ENCODE measurements around the gene MEGF10.
"Not testable (repeated sequence)": the region's sequence is repeated elsewhere in the genome, so short reads cannot be mapped to it uniquely, and the experiment has no call there.

Gene MEGF10

GRCh38 chr5:127298656-127299055, 8.1 kb downstream of the MEGF10 start:
- Histone ChIP-seq H3K27me3 (ENCODE audit: control insufficient read depth, insufficient read depth, low read length) (no peaks in the 10 kb centered on the region), H3K9ac (ENCODE audit: low read length) (no peak overlapping the region), H3K9me3 (ENCODE audit: control insufficient read depth, insufficient read depth, low read depth, low read length) (no peaks in the 10 kb centered on the region), H3K4me1 (ENCODE audit: control insufficient read depth, insufficient read depth, low read length) (peaks cover 30% of the 10 kb centered on the region), H3K4me3 (ENCODE audit: low read depth, low read length) (no peak overlapping the region), H3K27ac (ENCODE audit: low read depth, low read length) (no peak overlapping the region), H3K36me3 (ENCODE audit: control insufficient read depth, insufficient read depth, low read length) (no peaks in the 10 kb centered on the region)

- Histone ChIP-seq H3K27me3 (ENCODE audit: control insufficient read depth, insufficient read depth, low read length) (no peaks in the 10 kb centered on the region), H3K9me3 (ENCODE audit: control insufficient read depth, insufficient read depth, low read depth, low read length) (no peaks in the 10 kb centered on the region), H3K4me3 (ENCODE audit: low read depth, low read length) (no peak overlapping the region), H3K36me3 (ENCODE audit: control insufficient read depth, insufficient read depth, low read length) (no peaks in the 10 kb centered on the region), H3K9ac (ENCODE audit: low read length) (no peak overlapping the region), H3K27ac (ENCODE audit: low read depth, low read length) (no peak overlapping the region), H3K4me1 (ENCODE audit: control insufficient read depth, insufficient read depth, low read length) (peaks cover 22% of the 10 kb centered on the region)
These were observed 9.1 kb downstream of the MEGF10 start for GRCh38 chr5:127299678-127300077.

- H3K4me3 ChIP-seq (ENCODE audit: low read depth, low read length): no peak overlapping the region
- H3K9ac ChIP-seq (ENCODE audit: low read length): no peak overlapping the region
These were observed 11.9 kb downstream of the MEGF10 start for GRCh38 chr5:127302509-127302908.

GRCh38 chr5:127303404-127303803, 12.8 kb downstream of the MEGF10 start:
- H3K9ac ChIP-seq (ENCODE audit: low read length): no peak overlapping the region
- no peaks in the 10 kb centered on the region for H3K27me3 ChIP-seq (ENCODE audit: control insufficient read depth, insufficient read depth, low read length)
- peaks cover 35% of the 10 kb centered on the region for H3K4me1 ChIP-seq (ENCODE audit: control insufficient read depth, insufficient read depth, low read length)
- H3K36me3 ChIP-seq (ENCODE audit: control insufficient read depth, insufficient read depth, low read length): no peaks in the 10 kb centered on the region
- no peak overlapping the region for H3K4me3 ChIP-seq (ENCODE audit: low read depth, low read length)
- H3K27ac ChIP-seq (ENCODE audit: low read depth, low read length): no peak overlapping the region
- no peaks in the 10 kb centered on the region for H3K9me3 ChIP-seq (ENCODE audit: control insufficient read depth, insufficient read depth, low read depth, low read length)

More at GRCh38 chr5:127302509-127302908, 11.9 kb downstream of the MEGF10 start:
- no peaks in the 10 kb centered on the region for H3K27me3 ChIP-seq (ENCODE audit: control insufficient read depth, insufficient read depth, low read length)
- H3K9me3 ChIP-seq (ENCODE audit: control insufficient read depth, insufficient read depth, low read depth, low read length): no peaks in the 10 kb centered on the region
- peaks cover 38% of the 10 kb centered on the region for H3K4me1 ChIP-seq (ENCODE audit: control insufficient read depth, insufficient read depth, low read length)
- no peaks in the 10 kb centered on the region for H3K36me3 ChIP-seq (ENCODE audit: control insufficient read depth, insufficient read depth, low read length)
- H3K27ac ChIP-seq (ENCODE audit: low read depth, low read length): no peak overlapping the region

- no peak overlapping the region for H3K9ac ChIP-seq (ENCODE audit: low read length)
- H3K9me3 ChIP-seq (ENCODE audit: control insufficient read depth, insufficient read depth, low read depth, low read length): no peaks in the 10 kb centered on the region
- H3K27me3 ChIP-seq (ENCODE audit: control insufficient read depth, insufficient read depth, low read length): no peaks in the 10 kb centered on the region
- peaks cover 26% of the 10 kb centered on the region for H3K4me1 ChIP-seq (ENCODE audit: control insufficient read depth, insufficient read depth, low read length)
- H3K27ac ChIP-seq (ENCODE audit: low read depth, low read length): no peak overlapping the region
- no peaks in the 10 kb centered on the region for H3K36me3 ChIP-seq (ENCODE audit: control insufficient read depth, insufficient read depth, low read length)
- H3K4me3 ChIP-seq (ENCODE audit: low read depth, low read length): no peak overlapping the region
These were observed 14.9 kb downstream of the MEGF10 start for GRCh38 chr5:127305493-127305892.

GRCh38 chr5:127306036-127306435, 15.4 kb downstream of the MEGF10 start:
- H3K4me1 ChIP-seq (ENCODE audit: control insufficient read depth, insufficient read depth, low read length): peaks cover 26% of the 10 kb centered on the region
- no peak overlapping the region for H3K9ac ChIP-seq (ENCODE audit: low read length)
- no peaks in the 10 kb centered on the region for H3K9me3 ChIP-seq (ENCODE audit: control insufficient read depth, insufficient read depth, low read depth, low read length)
- H3K36me3 ChIP-seq (ENCODE audit: control insufficient read depth, insufficient read depth, low read length): no peaks in the 10 kb centered on the region
- no peak overlapping the region for H3K27ac ChIP-seq (ENCODE audit: low read depth, low read length)
- no peaks in the 10 kb centered on the region for H3K27me3 ChIP-seq (ENCODE audit: control insufficient read depth, insufficient read depth, low read length)
- no peak overlapping the region for H3K4me3 ChIP-seq (ENCODE audit: low read depth, low read length)

- H3K27me3 ChIP-seq (ENCODE audit: control insufficient read depth, insufficient read depth, low read length): no peaks in the 10 kb centered on the region
- peaks cover 26% of the 10 kb centered on the region for H3K4me1 ChIP-seq (ENCODE audit: control insufficient read depth, insufficient read depth, low read length)
- H3K4me3 ChIP-seq (ENCODE audit: low read depth, low read length): no peak overlapping the region
- H3K27ac ChIP-seq (ENCODE audit: low read depth, low read length): no peak overlapping the region
- H3K9me3 ChIP-seq (ENCODE audit: control insufficient read depth, insufficient read depth, low read depth, low read length): no peaks in the 10 kb centered on the region
- no peaks in the 10 kb centered on the region for H3K36me3 ChIP-seq (ENCODE audit: control insufficient read depth, insufficient read depth, low read length)
- H3K9ac ChIP-seq (ENCODE audit: low read length): no peak overlapping the region
These were observed 16.1 kb downstream of the MEGF10 start for GRCh38 chr5:127306647-127307046.

GRCh38 chr5:127307868-127308267, 17.3 kb downstream of the MEGF10 start:
- H3K27ac ChIP-seq (ENCODE audit: low read depth, low read length): peak overlapping the region; percentile 67; the same call in 1 of the 2 replicates
- peaks cover 31% of the 10 kb centered on the region for H3K4me1 ChIP-seq (ENCODE audit: control insufficient read depth, insufficient read depth, low read length)
- H3K4me3 ChIP-seq (ENCODE audit: low read depth, low read length): no peak overlapping the region
- no peaks in the 10 kb centered on the region for H3K27me3 ChIP-seq (ENCODE audit: control insufficient read depth, insufficient read depth, low read length)
- H3K9me3 ChIP-seq (ENCODE audit: control insufficient read depth, insufficient read depth, low read depth, low read length): no peaks in the 10 kb centered on the region
- H3K9ac ChIP-seq (ENCODE audit: low read length): no peak overlapping the region
- H3K36me3 ChIP-seq (ENCODE audit: control insufficient read depth, insufficient read depth, low read length): no peaks in the 10 kb centered on the region

- H3K27me3 ChIP-seq (ENCODE audit: control insufficient read depth, insufficient read depth, low read length); H3K4me3 ChIP-seq (ENCODE audit: low read depth, low read length); H3K27ac ChIP-seq (ENCODE audit: low read depth, low read length); H3K9ac ChIP-seq (ENCODE audit: low read length); H3K36me3 ChIP-seq (ENCODE audit: control insufficient read depth, insufficient read depth, low read length); H3K9me3 ChIP-seq (ENCODE audit: control insufficient read depth, insufficient read depth, low read depth, low read length): not testable (repeated sequence)
- H3K4me1 ChIP-seq (ENCODE audit: control insufficient read depth, insufficient read depth, low read length): peaks cover 31% of the 10 kb centered on the region
These were observed 17.7 kb downstream of the MEGF10 start for GRCh38 chr5:127308325-127308724.

GRCh38 chr5:127308945-127309344, 18.3 kb downstream of the MEGF10 start:
- H3K9me3 ChIP-seq (ENCODE audit: control insufficient read depth, insufficient read depth, low read depth, low read length): no peaks in the 10 kb centered on the region
- no peaks in the 10 kb centered on the region for H3K36me3 ChIP-seq (ENCODE audit: control insufficient read depth, insufficient read depth, low read length)
- H3K9ac ChIP-seq (ENCODE audit: low read length): no peak overlapping the region
- no peak overlapping the region for H3K4me3 ChIP-seq (ENCODE audit: low read depth, low read length)
- H3K27me3 ChIP-seq (ENCODE audit: control insufficient read depth, insufficient read depth, low read length): no peaks in the 10 kb centered on the region
- H3K27ac ChIP-seq (ENCODE audit: low read depth, low read length): no peak overlapping the region
- H3K4me1 ChIP-seq (ENCODE audit: control insufficient read depth, insufficient read depth, low read length): peaks cover 34% of the 10 kb centered on the region

GRCh38 chr5:127311349-127311748, 20.8 kb downstream of the MEGF10 start:
- Histone ChIP-seq H3K27ac (ENCODE audit: low read depth, low read length) (no peak overlapping the region), H3K4me3 (ENCODE audit: low read depth, low read length) (no peak overlapping the region), H3K36me3 (ENCODE audit: control insufficient read depth, insufficient read depth, low read length) (no peaks in the 10 kb centered on the region), H3K27me3 (ENCODE audit: control insufficient read depth, insufficient read depth, low read length) (no peaks in the 10 kb centered on the region), H3K9me3 (ENCODE audit: control insufficient read depth, insufficient read depth, low read depth, low read length) (no peaks in the 10 kb centered on the region), H3K4me1 (ENCODE audit: control insufficient read depth, insufficient read depth, low read length) (peaks cover 23% of the 10 kb centered on the region), H3K9ac (ENCODE audit: low read length) (no peak overlapping the region)

Measured in HUES6 (cell line).